NB4 (cell line): ENCODE measurements around the gene AP2B1.

Experiments used
- POLR2A ChIP-seq: IDR thresholded peaks from 2 replicates; pipeline ENCODE4 v1.6.1; 2011; ENCODE audit warnings: mild to moderate bottlenecking; ENCODE audit not compliant: insufficient read length; ENCODE audit errors: extremely low read depth
- TF ChIP-seq, protein P1 (sequence below): IDR thresholded peaks from one replicate; pipeline ENCODE4 v1.5.1; 2012; ENCODE audit warnings: low read depth, low read length

DNA sequence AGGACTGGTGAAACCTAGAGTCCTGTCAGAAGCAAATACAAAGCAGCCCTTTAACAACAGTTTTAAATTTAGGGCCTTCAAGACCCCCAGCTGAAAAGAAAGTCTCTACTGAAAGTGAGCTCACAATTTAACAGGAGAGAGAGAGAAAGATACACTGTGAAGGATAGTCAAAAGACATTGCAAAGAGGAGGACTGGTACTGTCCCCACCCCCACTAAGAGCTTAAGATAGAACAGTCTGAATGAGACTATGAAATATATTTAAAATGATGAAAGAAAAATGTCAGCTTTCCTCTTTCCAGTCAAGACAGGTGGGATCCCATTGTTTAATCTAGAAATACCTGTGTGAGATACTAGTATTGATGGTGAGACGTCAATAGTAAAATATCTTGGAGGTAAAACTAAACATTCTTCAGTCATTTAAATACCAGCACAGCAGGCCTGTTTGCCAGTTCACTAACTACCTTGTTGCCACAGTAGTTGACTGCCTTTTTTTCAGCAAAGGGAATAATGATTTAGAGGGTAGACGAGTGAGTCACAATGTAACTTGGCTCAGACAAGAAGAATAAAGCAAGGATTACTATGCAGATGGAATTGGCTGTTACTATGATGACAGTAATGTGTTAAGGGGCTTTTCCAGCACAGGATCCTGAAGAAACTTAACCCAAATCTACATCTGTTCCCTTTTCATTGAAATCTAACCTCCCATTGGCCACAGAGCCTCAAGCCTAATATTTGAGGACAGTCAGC is 97.1 kb downstream of the AP2B1 start:
- TF ChIP-seq, protein P1, sequence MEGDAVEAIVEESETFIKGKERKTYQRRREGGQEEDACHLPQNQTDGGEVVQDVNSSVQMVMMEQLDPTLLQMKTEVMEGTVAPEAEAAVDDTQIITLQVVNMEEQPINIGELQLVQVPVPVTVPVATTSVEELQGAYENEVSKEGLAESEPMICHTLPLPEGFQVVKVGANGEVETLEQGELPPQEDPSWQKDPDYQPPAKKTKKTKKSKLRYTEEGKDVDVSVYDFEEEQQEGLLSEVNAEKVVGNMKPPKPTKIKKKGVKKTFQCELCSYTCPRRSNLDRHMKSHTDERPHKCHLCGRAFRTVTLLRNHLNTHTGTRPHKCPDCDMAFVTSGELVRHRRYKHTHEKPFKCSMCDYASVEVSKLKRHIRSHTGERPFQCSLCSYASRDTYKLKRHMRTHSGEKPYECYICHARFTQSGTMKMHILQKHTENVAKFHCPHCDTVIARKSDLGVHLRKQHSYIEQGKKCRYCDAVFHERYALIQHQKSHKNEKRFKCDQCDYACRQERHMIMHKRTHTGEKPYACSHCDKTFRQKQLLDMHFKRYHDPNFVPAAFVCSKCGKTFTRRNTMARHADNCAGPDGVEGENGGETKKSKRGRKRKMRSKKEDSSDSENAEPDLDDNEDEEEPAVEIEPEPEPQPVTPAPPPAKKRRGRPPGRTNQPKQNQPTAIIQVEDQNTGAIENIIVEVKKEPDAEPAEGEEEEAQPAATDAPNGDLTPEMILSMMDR = no peak
- TF ChIP-seq POLR2A = no peak
